GM21528 (cell line): ENCODE results near the gene IL4R.

Source experiments
- ATAC-seq: cut with Tn5 transposase; IDR thresholded peaks from one replicate; pipeline ENCODE4 v1.9.1; 2021; ENCODE audit warnings: mild to moderate bottlenecking, moderate library complexity; ENCODE audit not compliant: unreplicated experiment, low FRiP score

Gene IL4R

GRCh38 chr16:27351989-27352388, 38.2 kb downstream of the IL4R start:
- no peak for ATAC-seq

DNA sequence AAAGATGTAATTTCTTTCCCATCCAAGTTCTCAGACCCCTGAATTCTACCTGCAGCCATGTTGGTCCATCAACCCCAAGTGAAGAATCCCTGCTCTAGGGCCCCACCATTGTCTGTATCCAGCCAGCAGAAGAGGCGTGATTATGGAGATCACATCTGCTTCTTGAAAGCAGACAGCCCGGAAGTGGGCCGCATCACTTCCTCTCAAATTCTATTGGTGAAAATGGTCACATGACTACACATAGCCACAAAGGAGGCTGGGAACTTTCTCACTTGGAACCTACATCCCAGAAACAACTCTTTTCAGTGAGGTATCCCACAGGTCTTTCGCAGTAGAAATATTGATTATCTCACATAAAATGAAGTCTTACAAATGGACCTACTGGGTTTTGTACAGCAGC, 40.1 kb downstream of the IL4R start:
- no peak for ATAC-seq

GRCh38 chr16:27355610-27356009, 41.8 kb downstream of the IL4R start:
- no peak for ATAC-seq

GRCh38 chr16:27356794-27357193, 43.0 kb downstream of the IL4R start:
- ATAC-seq, result no peak

- ATAC-seq, result no peak
These were observed 45.3 kb downstream of the IL4R start for GRCh38 chr16:27359051-27359450.

DNA sequence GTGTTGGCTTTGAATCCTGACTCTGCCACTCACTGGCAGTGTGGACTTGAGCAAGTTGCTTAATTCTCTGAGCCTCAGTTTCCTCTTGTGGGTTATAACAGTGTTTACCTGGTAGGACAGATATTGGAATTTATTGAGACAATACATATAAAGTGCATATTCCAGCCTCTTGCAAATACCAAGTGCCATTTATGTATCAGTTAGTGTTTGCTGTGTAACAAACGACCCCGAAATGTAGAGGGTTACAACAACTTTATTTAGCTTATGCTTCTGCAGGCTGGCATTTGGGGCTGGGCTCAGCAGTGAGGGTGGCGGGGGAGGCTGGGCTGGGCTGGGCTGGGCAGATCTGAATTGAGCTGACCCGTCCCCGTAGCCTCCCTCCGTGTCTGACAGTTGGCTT, 45.8 kb downstream of the IL4R start:
- ATAC-seq, result no peak

DNA sequence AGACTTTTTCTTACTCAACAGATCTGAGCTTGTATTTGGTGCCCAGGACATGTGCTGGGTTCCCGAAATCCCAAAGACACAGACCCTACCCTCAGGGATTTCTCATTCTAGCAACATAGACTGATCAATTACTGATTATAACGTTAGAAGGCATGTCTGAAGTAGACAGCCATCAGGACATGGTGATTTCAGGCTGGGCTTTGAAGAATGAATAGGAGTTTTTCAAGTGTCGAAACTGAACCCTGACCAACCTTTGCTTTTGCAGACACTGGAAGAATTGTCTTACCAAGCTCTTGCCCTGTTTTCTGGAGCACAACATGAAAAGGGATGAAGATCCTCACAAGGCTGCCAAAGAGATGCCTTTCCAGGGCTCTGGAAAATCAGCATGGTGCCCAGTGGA, 48.2 kb downstream of the IL4R start:
- ATAC-seq, result no peak

DNA sequence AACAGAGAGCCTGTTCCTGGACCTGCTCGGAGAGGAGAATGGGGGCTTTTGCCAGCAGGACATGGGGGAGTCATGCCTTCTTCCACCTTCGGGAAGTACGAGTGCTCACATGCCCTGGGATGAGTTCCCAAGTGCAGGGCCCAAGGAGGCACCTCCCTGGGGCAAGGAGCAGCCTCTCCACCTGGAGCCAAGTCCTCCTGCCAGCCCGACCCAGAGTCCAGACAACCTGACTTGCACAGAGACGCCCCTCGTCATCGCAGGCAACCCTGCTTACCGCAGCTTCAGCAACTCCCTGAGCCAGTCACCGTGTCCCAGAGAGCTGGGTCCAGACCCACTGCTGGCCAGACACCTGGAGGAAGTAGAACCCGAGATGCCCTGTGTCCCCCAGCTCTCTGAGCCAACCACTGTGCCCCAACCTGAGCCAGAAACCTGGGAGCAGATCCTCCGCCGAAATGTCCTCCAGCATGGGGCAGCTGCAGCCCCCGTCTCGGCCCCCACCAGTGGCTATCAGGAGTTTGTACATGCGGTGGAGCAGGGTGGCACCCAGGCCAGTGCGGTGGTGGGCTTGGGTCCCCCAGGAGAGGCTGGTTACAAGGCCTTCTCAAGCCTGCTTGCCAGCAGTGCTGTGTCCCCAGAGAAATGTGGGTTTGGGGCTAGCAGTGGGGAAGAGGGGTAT, 48.9 kb downstream of the IL4R start:
- ATAC-seq, result no peak

DNA sequence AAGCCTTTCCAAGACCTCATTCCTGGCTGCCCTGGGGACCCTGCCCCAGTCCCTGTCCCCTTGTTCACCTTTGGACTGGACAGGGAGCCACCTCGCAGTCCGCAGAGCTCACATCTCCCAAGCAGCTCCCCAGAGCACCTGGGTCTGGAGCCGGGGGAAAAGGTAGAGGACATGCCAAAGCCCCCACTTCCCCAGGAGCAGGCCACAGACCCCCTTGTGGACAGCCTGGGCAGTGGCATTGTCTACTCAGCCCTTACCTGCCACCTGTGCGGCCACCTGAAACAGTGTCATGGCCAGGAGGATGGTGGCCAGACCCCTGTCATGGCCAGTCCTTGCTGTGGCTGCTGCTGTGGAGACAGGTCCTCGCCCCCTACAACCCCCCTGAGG, 49.5 kb downstream of the IL4R start:
- ATAC-seq, result no peak

GRCh38 chr16:27363797-27364196, 50.0 kb downstream of the IL4R start:
- no peak for ATAC-seq

- no peak for ATAC-seq
These were observed 50.8 kb downstream of the IL4R start for GRCh38 chr16:27364493-27365141.

- ATAC-seq, result no peak
These were observed 51.6 kb downstream of the IL4R start for GRCh38 chr16:27365142-27366089.

DNA sequence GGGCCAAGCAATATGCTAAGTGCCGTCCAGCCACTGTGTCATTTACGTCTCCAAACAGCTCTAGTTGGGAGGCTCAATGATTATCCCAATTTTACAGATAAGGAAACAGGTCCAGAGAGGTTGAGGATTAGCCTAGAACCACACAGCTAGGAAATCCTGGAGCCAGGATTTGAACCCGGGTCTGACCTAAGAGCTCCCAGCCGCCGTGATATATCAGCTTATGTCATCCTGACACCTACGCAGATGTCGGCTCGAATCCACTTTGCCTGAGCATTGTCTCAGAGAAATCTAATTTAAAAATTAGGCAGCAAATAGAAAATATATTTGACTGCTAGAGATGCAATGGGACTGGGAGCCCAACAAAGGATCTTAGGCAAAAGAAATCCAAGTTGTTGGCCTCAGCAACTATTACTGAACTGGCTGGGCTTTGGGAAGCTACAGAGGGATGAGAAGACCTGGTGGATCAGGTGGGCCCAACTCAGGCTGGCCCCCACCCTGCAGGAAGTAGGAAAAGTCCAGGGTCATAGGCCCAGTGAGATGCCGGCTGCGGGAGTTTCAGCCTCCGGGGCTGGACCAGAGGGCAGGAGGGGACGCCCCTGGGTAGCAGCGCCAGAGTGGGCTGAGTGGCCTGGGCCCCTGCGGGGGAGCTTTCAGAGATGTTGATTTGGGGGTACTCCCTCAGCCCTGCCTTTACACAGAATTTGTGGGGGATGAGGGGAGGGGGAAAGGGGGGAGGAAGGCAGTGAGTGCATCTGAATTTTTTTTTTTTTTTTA, 53.1 kb downstream of the IL4R start:
- ATAC-seq, result peak; percentile 7

GRCh38 chr16:27367461-27368357, 53.9 kb downstream of the IL4R start:
- peak; percentile 70 for ATAC-seq

DNA sequence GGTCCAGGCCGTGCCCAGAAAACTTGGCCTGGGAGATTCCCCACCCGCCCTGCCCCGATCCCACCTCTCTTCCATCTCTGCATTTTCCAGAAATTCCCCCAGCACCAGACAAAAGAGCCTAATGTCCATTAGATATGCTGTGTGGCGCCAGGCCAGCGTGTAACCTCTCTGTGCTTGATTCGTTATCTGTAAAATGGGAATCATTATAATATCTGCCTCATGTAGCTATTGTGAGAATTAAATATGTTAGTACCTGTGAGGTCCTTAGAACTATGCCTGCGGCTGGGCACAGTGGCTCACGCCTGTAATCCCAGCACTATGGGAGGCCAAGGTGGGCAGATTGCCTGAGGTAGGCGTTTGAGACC, 54.6 kb downstream of the IL4R start:
- no peak for ATAC-seq

DNA sequence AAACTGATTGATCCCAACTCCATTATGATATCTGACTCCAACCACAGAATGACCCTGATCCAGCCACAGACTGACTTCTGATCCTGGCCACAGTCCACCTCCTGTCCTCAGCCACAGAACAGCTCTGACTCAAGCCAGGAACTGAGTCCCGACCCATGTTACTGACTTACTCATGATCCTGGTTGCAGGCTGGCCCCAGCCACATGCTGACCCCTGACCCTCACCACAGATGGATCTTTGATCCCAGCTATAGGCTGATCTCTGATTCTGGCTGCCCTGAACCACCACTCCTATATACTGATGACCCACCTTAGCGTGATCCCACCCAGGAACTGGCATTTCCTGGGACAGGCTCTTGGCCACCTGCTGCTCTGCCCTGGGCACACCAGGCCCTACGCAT, 56.0 kb downstream of the IL4R start:
- no peak for ATAC-seq

DNA sequence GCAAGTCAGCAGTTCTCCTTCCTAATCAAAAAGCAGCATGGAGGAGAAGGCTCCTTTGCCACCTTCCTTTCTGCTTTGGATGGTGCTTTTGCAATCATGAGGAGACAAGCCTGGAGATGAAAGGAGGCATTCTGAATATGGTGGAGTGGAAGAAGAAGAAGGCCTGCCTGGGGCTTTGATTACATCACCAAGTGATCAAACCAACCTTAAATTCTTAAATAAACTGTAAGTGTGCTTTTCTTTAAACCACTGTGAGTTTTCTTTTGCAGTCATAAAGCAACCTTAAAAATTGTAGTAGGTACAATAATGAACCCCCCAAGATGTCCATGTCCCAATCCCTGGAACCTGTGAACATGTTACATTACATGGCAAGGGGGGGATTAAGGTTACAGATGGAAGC, 56.5 kb downstream of the IL4R start:
- no peak for ATAC-seq

DNA sequence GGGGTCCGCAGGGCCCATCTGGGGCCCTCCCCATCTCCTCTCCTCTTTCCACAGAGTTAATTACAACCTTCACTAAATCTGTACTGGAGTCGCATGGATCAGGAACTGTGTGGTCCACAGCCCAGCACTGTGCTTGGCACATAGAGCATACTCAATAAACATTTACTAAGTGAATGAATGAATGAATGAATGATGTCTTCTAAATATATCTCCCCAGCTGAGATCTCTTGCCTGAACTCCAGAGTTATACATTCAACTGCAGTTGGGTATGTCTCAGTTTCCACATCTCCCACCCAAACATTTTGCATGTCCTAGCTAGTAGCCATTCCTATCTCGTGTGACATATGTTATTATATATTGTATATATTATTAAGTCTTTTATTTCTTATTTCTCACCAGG, 59.5 kb downstream of the IL4R start:
- no peak for ATAC-seq

- peak; percentile 37 for ATAC-seq
These were observed 60.5 kb downstream of the IL4R start for GRCh38 chr16:27374221-27374803.
